Measurements from ENCODE around the gene XRCC1.
"Not testable (repeated sequence)": the region's sequence is repeated elsewhere in the genome, so short reads cannot be mapped to it uniquely, and the experiment has no call there.

Gene XRCC1

DNA sequence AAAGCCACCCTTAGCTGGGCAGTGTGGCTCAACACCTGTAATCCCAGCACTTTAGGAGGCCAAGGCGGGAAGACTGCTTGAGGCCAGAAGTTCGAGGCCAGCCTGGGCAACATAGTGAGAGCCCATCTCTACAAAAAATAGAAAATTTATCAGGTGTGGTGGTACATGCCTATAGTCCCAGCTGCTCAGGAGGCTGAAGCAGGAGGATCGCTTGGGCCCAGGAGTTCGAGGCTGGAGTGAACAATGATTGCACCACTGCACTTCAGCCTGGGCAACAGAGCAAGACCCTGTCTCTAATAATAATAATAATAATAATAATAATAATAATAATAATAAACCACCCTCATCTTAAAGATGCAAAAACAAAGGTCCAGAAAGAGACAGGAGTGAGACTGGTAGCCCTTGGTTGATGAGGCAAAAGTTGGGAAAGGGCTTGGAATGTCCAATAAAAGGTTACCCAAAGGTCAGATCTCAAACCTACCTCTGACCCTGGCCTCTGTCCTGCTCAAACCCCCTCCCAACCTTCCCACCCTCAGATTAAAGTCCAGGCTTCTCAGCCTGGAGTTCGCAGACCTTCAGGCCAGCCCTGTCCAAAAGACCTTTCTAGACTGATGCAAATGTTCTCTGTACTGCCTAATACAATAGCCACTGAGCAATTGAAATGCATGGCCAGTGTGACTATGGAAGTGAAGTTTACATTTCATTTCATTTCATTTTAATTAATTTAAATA, 33.2 kb downstream of the XRCC1 start:
- no peak for DNase-seq

DNA sequence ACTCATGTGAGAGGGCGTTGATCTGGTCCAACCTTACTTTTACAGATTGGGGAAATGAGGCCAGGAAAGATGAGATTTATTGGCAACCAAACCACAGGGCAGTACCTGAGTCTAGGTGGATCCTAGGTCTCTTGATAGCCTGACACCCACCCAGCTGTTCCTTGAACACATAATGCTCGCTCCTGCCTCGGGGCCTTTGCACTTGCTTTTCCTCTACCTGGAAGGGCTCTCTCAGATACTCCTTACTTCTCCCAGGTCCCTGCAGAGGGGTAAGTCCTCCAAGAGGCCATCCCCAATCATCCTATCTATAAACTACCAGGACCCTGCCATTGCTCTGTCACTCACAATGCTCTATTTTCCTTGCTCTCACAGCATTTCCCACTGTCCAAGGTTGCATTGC, 34.9 kb downstream of the XRCC1 start:
- DNase-seq, result no peak

DNA sequence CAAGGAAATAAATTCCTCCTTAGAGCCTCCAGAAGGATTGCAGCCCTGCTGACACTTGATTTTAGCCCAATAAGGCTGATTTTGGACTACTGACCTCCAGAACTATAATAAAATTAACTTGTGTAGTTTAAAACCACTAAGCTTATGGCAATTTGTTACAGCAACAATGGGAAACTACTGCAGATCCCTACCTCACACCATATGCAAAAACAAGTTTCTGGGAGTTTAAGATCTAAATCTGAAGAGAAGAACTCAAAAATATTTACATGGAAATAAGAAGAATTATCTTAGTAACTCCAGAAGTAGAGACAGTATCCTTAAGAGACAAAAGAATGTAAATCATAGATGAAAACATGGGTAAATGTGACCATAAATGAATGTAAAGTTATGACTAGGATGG, 36.4 kb downstream of the XRCC1 start:
- no peak for DNase-seq

DNA sequence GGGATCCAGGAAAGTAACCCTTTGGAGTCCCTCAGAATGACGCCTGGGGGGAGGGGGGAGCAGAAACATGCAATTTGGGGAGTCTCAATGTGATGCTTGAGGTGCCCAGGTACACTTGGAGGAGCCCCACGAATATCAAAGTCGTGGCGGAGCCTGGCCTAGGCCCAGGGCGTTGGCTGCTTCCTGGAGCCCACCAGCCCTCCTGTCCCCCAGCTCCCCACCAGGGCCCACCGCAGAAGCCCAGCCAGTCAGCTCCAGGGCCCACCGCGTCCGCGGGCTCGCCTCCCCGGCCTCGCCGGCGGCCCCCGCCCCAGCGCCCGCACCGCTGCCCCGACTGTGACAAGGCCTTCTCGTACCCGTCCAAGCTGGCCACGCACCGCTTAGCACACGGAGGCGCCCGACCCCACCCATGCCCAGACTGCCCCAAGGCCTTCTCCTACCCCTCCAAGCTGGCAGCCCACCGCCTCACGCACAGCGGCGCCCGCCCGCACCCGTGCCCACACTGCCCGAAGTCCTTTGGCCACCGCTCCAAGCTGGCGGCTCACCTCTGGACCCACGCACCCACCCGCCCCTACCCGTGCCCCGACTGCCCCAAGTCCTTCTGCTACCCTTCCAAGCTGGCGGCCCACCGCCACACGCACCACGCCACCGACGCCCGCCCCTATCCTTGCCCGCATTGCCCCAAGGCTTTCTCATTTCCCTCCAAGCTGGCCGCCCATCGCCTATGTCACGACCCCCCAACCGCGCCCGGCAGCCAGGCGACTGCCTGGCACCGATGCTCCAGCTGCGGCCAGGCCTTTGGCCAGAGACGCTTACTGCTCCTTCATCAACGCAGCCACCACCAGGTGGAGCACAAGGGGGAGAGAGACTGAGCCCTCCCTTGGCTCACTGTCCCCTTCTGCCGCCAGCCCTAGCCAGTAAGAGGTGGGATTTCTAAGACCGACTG, 40.2 kb downstream of the XRCC1 start:
- DNase-seq, result no peak

DNA sequence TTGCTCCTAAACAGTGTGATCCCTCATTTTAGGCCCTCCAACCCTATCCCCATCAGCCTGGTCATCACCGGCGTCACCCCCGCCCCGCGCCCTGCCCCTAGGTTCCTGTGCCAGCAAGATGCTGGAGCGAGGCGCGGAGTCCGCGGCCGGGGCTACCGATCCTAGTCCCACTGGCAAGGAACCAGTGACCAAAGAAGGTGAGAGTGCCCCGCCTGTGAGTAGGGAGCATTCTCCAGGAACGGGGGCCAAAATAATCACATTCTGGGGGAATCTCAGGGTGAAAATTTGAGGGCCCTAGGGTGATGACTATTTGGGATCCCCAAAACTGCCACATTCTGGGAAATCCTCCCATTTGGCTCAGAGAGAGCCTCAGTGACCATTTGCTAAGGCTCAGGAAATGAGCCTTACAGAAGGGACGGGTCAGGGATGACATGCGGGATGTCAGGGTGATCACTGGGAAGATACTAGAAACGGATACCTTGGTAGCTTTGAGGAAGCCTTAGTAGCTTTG, 41.0 kb downstream of the XRCC1 start:
- DNase-seq, result no peak

DNA sequence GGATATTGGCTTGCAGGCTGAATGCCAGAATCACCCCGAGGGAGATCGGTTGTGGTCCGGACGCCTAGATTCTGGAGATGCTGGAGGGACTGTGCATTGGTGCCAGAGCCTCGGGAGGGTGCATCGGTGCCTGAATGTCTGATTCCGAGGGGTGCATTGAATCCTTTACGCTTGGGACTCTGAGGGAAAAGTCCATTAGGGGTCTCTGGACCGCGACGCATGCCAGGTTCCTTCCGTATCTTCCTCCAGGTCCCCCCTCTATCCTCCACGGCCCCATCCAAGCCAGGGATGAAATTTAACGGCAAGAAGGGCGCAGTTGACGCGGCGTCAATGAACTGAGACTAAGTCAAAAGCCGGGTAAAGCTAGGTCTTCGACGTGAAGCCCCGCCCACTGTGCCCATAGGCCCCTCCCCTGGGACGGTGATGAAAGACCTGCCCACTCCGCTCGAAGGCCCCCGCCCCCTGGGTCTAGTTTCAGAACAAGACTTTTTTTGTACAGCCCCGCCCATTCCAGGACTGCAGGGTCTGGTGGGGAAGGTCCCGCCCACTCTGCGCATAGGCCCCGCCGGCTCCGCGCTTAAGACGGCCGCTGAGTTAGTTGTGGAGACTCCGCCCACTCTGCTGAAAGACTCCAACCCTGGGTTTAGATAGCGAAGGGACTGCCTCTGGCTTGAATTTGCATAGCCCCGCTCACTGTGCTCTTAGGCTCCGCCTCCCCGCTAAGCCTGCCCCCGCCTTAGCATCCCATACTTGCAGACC, 41.6 kb downstream of the XRCC1 start:
- peak; percentile 92 for DNase-seq

DNA sequence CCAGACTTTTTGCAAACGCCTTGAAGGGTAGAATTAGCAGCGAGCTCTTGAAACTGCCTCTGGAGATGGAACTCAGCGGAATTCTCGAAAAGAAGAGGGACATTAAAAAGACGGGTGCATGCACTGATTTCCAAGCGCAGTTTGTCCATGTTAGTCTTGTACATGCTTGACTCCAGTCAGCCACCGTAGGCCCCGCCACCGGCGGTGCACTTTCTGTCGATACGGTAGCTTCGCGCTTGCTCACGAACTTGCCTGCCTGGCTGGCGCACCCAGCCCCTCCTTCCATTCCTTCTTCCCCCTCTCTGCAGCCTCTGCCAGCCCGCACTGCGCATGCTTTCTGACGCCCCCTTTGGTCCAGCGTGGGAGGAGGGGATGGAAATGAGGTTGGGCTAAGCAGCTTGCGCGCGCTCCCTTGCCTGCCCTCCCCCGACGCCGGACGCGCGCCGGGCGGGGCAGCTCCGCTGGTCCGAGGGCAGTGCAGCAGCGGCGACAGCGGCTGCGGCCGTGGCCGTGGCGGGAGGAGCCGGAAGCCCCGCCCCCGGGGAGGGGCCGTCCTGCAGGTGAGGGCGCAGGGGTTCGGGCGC, 42.3 kb downstream of the XRCC1 start, which contains the start of gene ZNF575:
ZNF575 (plus strand) TSS at position 227 of the 584 bp plus-strand sequence. CDS start 1,235 bp downstream, outside the sequence.
- DNase-seq, result peak; percentile 26

DNA sequence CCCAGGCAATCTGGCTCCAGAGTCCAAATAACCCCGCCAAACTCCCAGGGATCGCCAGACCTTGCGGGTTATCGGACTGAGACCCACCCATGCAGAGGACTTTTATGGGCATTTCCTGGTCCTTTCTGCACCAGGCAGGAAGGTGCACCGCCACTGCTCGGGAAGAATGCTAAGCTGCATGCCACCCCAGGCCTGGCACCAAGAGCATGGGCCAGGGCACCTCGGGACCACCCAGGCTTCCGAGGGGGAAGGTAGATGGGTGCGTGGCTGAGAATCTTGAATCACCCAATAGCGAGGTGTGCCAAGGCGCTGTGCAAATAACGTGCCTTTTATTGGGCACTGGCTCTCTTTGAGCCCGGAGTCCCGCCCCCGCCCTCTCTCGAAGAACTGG, 42.8 kb downstream of the XRCC1 start:
- DNase-seq, result no peak

DNA sequence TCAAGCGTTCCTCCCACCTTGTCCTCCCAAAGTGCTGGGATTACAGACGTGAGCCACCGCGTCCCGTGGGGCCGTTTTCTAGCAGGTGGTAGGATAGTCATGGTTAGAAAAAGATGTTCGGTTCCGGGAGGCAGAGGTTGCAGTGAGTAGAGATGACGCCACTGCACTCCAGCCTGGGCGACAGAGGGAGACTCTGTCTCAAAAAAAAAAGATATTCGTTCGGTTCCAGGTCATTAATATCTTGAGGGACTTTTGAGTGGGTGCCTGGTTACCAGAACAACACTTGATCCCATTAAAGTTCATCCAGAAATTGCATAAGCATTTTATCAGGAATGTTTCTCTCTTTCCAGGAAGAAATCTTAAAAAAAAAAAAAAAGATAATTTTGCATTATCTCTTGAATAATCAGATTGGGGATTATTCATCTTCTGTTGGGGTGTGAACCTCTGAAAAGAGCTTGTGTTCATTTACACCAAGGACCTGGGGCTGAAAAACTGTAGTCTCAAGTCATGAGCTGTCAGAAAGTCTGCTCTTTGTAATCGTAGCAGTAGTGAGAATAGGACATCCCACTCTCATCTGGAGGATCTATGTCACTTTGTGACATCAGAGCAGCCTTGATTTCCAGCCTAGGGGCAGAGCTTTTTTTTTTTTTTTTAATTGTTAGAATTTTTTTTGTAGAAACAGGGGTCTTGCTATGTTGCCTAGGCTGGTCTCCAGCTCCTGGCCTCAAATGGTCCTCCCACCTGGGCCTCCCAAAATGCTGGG, 47.3 kb downstream of the XRCC1 start:
- peak; percentile 62 for DNase-seq

DNA sequence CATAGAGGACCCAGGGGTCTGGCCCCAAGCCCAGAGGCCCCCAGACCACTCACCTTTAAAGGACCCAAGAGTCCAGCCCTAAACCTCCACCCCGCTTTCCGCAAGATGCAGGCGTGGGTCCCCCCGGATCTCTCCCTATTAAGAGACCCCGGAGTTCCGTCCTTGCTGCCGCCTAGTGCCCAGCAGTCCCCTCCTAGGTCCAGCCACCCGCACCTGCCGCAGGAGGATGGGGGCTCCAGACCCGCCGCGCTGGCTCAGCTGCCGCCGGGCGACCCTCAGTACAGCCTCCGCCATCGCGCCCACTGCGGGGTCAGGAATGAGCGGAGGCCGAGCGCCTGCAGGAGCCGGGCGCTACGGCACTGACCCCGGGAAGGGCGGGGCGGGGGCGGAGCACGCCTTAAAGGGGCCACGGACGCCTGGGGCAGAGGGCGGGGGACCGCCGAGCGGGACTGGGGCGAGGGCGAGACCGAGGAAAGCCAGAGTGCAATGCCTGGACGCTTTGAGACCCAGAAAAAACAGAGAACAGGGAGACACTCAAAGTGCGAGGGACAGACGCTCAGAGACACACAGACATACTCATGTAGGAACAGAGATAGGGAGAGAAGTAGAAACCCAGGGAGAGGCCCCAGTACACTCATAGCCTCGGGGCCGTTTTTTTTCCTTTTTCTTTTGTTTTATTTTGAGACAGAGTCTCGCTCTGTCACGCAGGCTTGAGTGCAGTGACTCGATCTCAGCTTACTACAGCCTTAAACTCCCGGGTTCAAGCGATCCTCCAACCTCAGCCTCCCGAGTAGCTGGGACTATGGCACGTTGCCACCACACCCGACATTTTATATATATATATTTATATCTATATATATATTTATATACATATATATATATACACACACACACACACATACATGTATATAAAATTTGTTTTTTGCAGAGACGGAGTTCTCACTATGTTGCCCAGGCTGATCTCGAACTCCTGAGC, 48.2 kb downstream of the XRCC1 start, which contains the start of gene ETHE1:
ETHE1 (minus strand) TSS at position 318 of the 976 bp plus-strand sequence; CDS start at position 294, 24 bp downstream.
- no peak for DNase-seq

DNA sequence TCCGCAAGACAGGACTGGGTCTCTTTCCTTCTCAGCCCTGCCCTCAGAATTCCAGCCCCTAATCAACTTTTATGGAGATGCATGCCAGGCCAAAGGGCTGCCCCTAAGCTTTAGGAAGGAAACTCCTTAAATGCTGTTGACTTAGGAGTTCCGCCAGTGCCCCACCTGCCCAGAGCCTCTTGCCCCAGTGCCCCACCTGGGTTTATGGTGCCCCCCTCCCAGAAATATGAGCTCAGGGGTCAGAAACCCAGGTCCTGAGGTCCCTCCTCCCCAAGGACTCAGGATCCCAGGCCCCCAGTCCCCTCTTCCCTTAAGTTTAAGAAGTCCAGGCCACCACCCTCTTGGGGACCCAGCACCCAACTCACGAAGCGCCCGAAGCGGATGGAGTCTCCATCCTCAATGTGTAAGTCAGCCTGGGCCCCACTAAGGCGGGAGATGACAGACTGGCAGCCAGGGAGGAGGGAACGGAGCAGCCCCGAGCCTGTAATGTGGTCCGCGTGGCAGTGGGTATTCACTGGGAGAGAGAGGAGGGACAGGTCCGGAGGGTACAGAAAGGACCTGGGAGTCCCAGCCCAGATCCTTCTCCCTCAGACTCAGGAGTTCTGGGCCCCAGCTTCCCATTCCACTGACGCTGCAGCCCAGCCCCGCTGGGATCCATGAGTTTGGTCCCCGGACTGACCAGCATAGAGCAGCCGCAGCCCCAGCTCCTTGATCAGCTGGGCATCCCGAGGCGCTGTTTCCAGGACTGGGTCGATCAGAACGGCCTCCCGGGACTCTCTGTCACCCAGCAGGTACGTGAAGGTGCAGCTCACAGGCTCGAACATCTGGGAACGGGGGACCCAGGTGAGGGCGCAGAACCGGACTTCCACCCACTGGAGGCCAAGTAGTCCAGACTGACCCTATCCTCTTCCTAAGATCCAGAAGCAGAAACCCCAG, 49.2 kb downstream of the XRCC1 start:
- DNase-seq, result no peak

DNA sequence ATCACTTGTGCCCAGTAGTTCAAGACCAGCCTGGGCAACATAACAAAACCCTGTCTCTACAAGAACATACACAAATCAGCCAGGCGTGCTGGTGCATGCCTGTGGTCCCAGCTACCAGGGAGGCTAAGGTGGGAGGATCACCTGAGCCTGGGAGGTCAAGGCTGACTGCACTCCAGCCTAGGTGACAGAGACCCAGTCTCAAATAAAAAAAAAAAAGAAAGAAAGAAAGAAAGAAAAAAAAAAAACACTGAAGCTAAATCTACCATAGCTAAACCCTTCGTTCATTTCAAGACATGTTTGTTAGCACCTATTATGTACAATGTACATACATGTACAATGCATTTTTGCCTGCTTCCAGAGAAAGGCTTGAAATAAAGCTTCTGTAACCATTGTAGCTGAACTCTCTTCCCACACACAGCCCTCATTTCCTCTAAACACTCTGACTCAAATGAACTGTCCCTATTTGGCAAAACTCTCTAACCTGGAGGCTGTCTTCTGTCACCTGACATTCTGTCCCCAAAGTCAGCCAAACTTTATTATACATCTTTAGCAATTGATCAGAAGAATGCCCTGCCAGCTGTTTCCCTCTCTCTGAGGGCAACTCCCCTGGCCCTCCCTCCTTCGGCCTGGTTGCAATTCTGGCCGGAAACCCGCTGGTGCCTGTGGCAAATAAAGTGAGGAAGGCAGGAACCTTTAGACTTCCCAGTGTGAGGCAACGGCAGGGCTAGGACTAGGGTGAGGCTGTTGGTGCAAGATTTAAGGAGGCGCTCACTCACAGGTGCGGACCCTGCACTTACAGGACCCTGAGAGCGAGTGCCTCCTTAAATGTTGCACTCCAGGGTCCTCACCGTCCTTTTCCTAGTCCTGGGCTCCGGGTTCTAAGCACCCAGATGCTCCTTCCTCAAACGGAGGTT, 50.1 kb downstream of the XRCC1 start:
- no peak for DNase-seq

DNA sequence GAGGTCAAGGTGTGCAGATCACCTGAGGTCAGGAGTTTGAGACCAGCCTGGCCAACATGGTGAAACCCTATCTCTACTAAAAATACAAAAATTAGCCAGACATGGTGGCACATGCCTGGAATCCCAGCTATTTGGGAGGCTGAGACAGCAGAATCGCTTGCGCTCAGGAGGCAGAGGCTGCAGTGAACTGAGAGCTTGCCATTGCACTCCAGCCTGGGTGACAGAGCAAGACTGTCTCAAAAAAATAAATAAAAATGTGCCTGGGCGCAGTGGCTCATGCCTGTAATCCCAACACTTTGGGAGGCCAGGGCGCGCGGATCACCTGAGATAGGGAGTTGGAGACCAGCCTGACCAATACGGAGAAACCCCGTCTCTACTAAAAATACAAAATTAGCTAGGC, 51.6 kb downstream of the XRCC1 start:
- DNase-seq, result not testable (repeated sequence)

DNA sequence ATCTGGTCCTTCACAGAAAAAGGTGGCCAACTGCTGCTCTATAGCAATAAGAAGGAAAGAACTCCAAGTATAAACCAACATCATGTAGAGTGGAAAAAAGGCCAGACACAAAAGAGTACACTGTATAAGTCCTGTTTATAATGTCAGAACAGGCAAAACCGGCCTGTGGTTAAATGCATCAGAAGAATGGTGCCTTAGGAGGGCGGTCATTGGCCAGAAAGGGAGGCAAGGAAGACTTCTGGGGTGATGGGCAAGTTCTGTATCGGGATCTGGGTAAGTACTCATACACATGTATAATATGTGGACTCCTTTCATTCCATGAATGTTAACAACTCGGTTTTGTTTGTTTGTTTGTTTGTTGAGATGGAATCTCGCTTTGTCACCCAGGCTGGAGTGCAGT, 52.4 kb downstream of the XRCC1 start:
- DNase-seq, result no peak

DNA sequence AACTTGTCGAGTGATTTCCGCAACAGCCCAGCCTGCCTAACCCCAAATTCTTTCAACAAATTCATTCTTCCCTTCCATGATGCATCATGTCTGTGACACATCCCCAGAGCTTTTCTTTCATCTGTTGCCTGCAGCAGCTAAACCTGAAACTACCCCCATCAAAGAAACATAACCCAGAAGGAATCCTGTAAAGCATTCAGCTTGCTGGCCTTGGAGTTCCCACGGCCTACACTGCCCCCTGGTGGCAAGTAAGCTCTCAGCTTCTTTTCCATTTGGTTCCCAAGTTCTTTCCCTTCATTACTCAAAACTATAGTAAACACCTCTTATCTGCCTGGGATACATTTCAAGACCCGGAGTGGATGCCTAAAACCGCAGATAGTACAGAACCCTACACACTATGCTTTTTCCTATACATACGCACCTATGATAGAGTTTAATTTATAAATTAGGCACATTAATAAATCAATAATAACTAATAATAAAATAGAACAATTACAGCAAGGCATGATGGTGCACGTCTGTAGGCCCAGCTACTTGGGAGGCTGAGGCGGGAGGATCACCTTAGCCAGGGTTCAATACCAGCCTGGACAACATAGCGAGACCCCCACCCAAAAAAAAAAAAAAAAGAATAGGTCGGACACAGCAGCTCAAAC, 55.8 kb downstream of the XRCC1 start:
- DNase-seq, result peak; percentile 46

DNA sequence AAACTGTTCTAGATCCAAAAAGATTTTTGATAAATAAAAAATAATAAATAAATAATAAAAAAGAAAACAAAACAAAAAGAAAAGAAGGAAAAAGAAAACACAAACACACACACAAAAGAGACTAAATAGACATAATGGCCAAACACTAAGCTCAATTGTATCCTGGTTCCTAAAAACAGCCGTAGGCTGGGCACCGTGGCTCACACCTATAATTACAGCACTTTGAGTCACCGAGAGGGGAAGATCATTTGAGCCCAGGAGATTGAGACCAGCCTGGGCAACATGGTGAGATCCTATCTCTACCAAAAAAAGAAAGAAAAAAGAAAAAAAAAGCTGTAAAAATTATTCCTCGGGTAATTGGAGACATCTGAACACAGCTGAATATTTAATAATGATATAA, 57.3 kb downstream of the XRCC1 start:
- no peak for DNase-seq

DNA sequence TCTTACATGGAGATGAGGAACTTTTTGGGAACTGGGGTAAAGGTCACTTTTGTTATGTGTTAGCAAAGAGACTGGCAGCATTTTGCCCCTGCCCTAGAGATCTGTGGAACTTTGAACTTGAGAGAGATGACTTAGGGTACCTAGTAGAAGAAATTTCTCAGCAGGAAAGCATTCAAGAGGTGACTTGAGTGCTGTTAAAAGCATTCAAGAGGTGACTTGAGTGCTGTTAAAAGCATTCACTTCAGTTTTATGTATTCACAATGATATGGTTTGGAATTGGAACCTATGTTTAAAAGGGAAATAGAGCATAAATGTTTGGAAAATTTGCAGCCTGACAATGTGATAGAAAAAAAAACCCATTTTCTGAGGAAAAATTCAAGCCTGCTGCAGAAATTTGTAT, 62.9 kb downstream of the XRCC1 start:
- DNase-seq, result not testable (repeated sequence)

DNA sequence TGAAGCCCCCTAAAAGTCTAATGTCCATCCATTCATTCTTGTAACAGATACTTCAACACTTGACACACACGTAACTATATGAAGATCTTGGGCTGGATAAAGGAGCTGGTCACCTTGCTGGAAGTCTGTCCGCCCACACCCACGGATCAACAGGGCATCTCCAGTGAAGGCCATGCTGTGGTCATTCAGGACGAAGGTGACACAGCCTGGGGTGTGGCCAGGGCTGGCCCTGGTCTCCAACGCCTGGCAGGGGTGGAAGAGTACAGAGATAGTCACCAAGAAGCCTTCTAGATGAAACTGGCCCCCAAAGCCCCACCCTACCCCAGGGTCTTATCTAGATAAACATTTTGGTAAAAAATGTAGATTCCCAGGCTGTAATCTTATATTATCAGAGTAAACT, 64.0 kb downstream of the XRCC1 start:
- no peak for DNase-seq
